HG02943 (cell line): Measurements from ENCODE around the gene SAP30BP.

Experiments used
- ATAC-seq: cut with Tn5 transposase; IDR thresholded peaks from one replicate; pipeline ENCODE4 v1.9.1; 2021; ENCODE audit warnings: mild to moderate bottlenecking, low read depth, moderate library complexity; ENCODE audit not compliant: unreplicated experiment

Gene SAP30BP

GRCh38 chr17:75645889-75646637 lies 21.1 kb upstream of the SAP30BP start:
- ATAC-seq = peak; percentile 92

- ATAC-seq = peak; percentile 5
Measured at GRCh38 chr17:75646638-75646992, 20.5 kb upstream of the SAP30BP start.

GRCh38 chr17:75647061-75647460 lies 20.1 kb upstream of the SAP30BP start:
- ATAC-seq = no peak

- no peak for ATAC-seq
Measured at GRCh38 chr17:75647921-75648320, 19.2 kb upstream of the SAP30BP start.

- ATAC-seq = no peak
Measured at GRCh38 chr17:75649687-75650086, 17.5 kb upstream of the SAP30BP start.

- no peak for ATAC-seq
Measured at GRCh38 chr17:75650874-75651273, 16.3 kb upstream of the SAP30BP start.

- no peak for ATAC-seq
Measured at GRCh38 chr17:75652341-75652740, 14.8 kb upstream of the SAP30BP start.

- no peak for ATAC-seq
Measured at GRCh38 chr17:75652934-75653549, 14.1 kb upstream of the SAP30BP start.

- ATAC-seq = no peak
Measured at GRCh38 chr17:75654176-75654575, 13.0 kb upstream of the SAP30BP start.

GRCh38 chr17:75658237-75658636 lies 8.9 kb upstream of the SAP30BP start:
- ATAC-seq = no peak

- ATAC-seq = no peak
Measured at GRCh38 chr17:75661531-75661930, 5.6 kb upstream of the SAP30BP start.

GRCh38 chr17:75662511-75662910 lies 4.6 kb upstream of the SAP30BP start:
- ATAC-seq = no peak

- ATAC-seq = peak; percentile 48
Measured at GRCh38 chr17:75664099-75664549, 3.0 kb upstream of the SAP30BP start.

- ATAC-seq = no peak
Measured at GRCh38 chr17:75665981-75666380, 1.2 kb upstream of the SAP30BP start.

- no peak for ATAC-seq
Measured at GRCh38 chr17:75667825-75668224, 687 bp downstream of the SAP30BP start.

- ATAC-seq = no peak
Measured at GRCh38 chr17:75668489-75668888, 1.4 kb downstream of the SAP30BP start.

- ATAC-seq = no peak
Measured at GRCh38 chr17:75670868-75671267, 3.7 kb downstream of the SAP30BP start.

- no peak for ATAC-seq
Measured at GRCh38 chr17:75672011-75672410, 4.9 kb downstream of the SAP30BP start.

- no peak for ATAC-seq
Measured at GRCh38 chr17:75673487-75673886, 6.3 kb downstream of the SAP30BP start.

- ATAC-seq = no peak
Measured at GRCh38 chr17:75676461-75676860, 9.3 kb downstream of the SAP30BP start.

GRCh38 chr17:75679706-75680211 lies 12.6 kb downstream of the SAP30BP start:
- ATAC-seq = no peak

- no peak for ATAC-seq
Measured at GRCh38 chr17:75680431-75680830, 13.3 kb downstream of the SAP30BP start.
